Posterior vena cava (tissue), 2 donors: Measurements from ENCODE around the gene CA10. TPM values are rescaled to one million over a fixed set of nuclear protein-coding genes. Genes with fewer than 3 reads are reported as not detected.

Experiments used
- DNase-seq: peaks from one replicate; pipeline ENCODE4 v3.0.0-alpha.2; 2020; ENCODE audit warnings: low spot score
- intact Hi-C, 2 donors: fragments of 100-400 bp; cut with DNase I; formaldehyde crosslinking; loops; one replicate each; pipeline versions ENCODE4 v1.14.1 to v1.14.2; 2022 to 2023
- total RNA-seq, 2 donors: library from RNA; stranded (reverse); fragmentation: NEBNext Ultra II Directional; extraction: Animal tissue kit (Norgen Biotek cat#: 25700); gene quantifications; one replicate each; pipeline ENCODE4 v1.2.1, GENCODE V29; 2021
- donor health status: DM: yes; HTN: yes; CAD: no.
- donor health status: DM: yes; HTN: yes; CAD: no.

Gene CA10
- total RNA-seq, 2 donors from 2014 or later = not detected

- intact Hi-C loops = no loop called here
- DNase-seq = no peak
Measured at GRCh38 chr17:51718983-51719382, 439.5 kb downstream of the CA10 start.

- no peak for DNase-seq
- intact Hi-C loops = no loop called here
Measured at GRCh38 chr17:51711581-51711980, 446.9 kb downstream of the CA10 start.

- no peak for DNase-seq
- intact Hi-C loops = no loop called here
Measured at GRCh38 chr17:51710634-51710979, 447.9 kb downstream of the CA10 start.

GRCh38 chr17:51709694-51710633 lies 448.6 kb downstream of the CA10 start:
- DNase-seq = no peak
- intact Hi-C loops = no loop called here

GRCh38 chr17:51707216-51707615 lies 451.3 kb downstream of the CA10 start:
- intact Hi-C loops = no loop called here

GRCh38 chr17:51706093-51706492 lies 452.4 kb downstream of the CA10 start:
- intact Hi-C loops = no loop called here
- no peak for DNase-seq

More at GRCh38 chr17:51707216-51707615, 451.3 kb downstream of the CA10 start:
- DNase-seq = no peak

- peak; percentile 91 for DNase-seq
- intact Hi-C loops = no loop called here
Measured at GRCh38 chr17:51703361-51704341, 454.9 kb downstream of the CA10 start.

- intact Hi-C loops = no loop called here
- DNase-seq = no peak
Measured at GRCh38 chr17:51702963-51703360, 455.6 kb downstream of the CA10 start.

- intact Hi-C loops = no loop called here
- DNase-seq = no peak
Measured at GRCh38 chr17:51701501-51701900, 457.0 kb downstream of the CA10 start.

- intact Hi-C loops = no loop called here
- DNase-seq = no peak
Measured at GRCh38 chr17:51700011-51700760, 458.3 kb downstream of the CA10 start.

GRCh38 chr17:51699303-51699702 lies 459.2 kb downstream of the CA10 start:
- intact Hi-C loops = no loop called here
- no peak for DNase-seq

GRCh38 chr17:51692917-51693316 lies 465.6 kb downstream of the CA10 start:
- intact Hi-C loops = no loop called here
- DNase-seq = no peak

- DNase-seq = no peak
- intact Hi-C loops = no loop called here
Measured at GRCh38 chr17:51687887-51688286, 470.6 kb downstream of the CA10 start.

GRCh38 chr17:51685287-51685909 lies 473.1 kb downstream of the CA10 start:
- intact Hi-C loops = no loop called here
- DNase-seq = no peak

- no peak for DNase-seq
- intact Hi-C loops = no loop called here
Measured at GRCh38 chr17:51684214-51684613, 474.3 kb downstream of the CA10 start.

GRCh38 chr17:51683291-51683690 lies 475.2 kb downstream of the CA10 start:
- DNase-seq = no peak
- intact Hi-C loops = no loop called here

GRCh38 chr17:51682115-51682514 lies 476.4 kb downstream of the CA10 start:
- intact Hi-C loops = no loop called here
- no peak for DNase-seq

GRCh38 chr17:51677875-51678274 lies 480.6 kb downstream of the CA10 start:
- intact Hi-C loops = no loop called here
- no peak for DNase-seq
